ENCODE data around the gene TXNL4B.

DNA sequence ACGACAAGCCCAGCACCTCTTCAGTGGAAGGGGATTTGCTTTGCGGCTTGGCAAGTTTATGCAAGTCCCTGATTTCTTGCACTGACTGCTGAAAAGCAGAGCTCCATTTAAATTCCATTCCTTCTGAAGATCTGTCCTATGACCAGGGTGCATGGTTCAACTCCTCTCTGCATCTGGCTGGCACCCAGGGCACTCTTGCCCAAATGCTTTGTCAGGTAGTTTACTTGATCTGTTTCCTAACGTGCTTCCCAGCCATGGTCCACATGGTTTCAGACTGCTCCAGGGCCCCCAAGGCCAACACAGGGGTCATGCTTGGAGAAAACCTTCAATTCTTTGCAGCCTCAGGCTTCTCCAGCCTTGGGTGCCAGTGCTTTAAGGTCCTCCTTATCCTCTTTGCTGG lies 50.4 kb downstream of the TXNL4B start:
- TF ChIP-seq GATA2 (IDR thresholded peaks at IDR 0.05; ENCODE audit: low read depth, low read length) (no peak), GATA3 (IDR thresholded peaks at IDR 0.05; ENCODE audit: low read depth, low read length) (no peak)

All from SH-SY5Y (cell line).